Measurements from ENCODE around the gene FFAR2.
"Not testable (repeated sequence)": the region's sequence is repeated elsewhere in the genome, so short reads cannot be mapped to it uniquely, and the experiment has no call there.

The FFAR2 gene

GRCh38 chr19:35461788-35462187, 13.7 kb downstream of the FFAR2 start:
- H3K4me3 Mint-ChIP-seq; H3K27me3 Mint-ChIP-seq; ATAC-seq (replicated peaks; ENCODE audit: extremely low read depth, poor library complexity, severe bottlenecking); DNase-seq (ENCODE audit: low spot score in 2 of 2); H3K36me3 Mint-ChIP-seq (ENCODE audit: insufficient read depth); H3K9me3 Mint-ChIP-seq: not testable (repeated sequence)
- Mint-ChIP-seq H3K27ac (ENCODE audit: low read depth) (peak overlapping the region; percentile 94), H3K4me1 (peaks cover 29% of the 10 kb centered on the region)

GRCh38 chr19:35462476-35462953, 14.5 kb downstream of the FFAR2 start:
- ATAC-seq (replicated peaks; ENCODE audit: extremely low read depth, poor library complexity, severe bottlenecking), result peak; percentile 97
- H3K9me3 Mint-ChIP-seq, result no peaks in the 10 kb centered on the region
- peak overlapping the region; percentile 94 for H3K27ac Mint-ChIP-seq (ENCODE audit: low read depth)
- DNase-seq (ENCODE audit: low spot score in 2 of 2), result peak in 1 of 2 donors; percentile 73
- H3K4me1 Mint-ChIP-seq, result peaks cover 29% of the 10 kb centered on the region
- no peaks in the 10 kb centered on the region for H3K27me3 Mint-ChIP-seq
- H3K36me3 Mint-ChIP-seq (ENCODE audit: insufficient read depth), result peaks cover 5% of the 10 kb centered on the region
- H3K4me3 Mint-ChIP-seq, result peak overlapping the region; percentile 73

GRCh38 chr19:35462956-35463355, 14.9 kb downstream of the FFAR2 start:
- ATAC-seq (replicated peaks; ENCODE audit: extremely low read depth, poor library complexity, severe bottlenecking), result peak; percentile 69
- DNase-seq (ENCODE audit: low spot score in 2 of 2); H3K27me3 Mint-ChIP-seq; H3K9me3 Mint-ChIP-seq; H3K36me3 Mint-ChIP-seq (ENCODE audit: insufficient read depth): not testable (repeated sequence)
- Mint-ChIP-seq H3K4me3 (peak overlapping the region; percentile 73), H3K27ac (ENCODE audit: low read depth) (peak overlapping the region; percentile 94), H3K4me1 (peaks cover 29% of the 10 kb centered on the region)

- Mint-ChIP-seq H3K4me1 (peaks cover 23% of the 10 kb centered on the region), H3K27ac (ENCODE audit: low read depth) (no peak overlapping the region), H3K36me3 (ENCODE audit: insufficient read depth) (peaks cover 5% of the 10 kb centered on the region), H3K27me3 (no peaks in the 10 kb centered on the region), H3K9me3 (no peaks in the 10 kb centered on the region), H3K4me3 (no peak overlapping the region)
- ATAC-seq (replicated peaks; ENCODE audit: extremely low read depth, poor library complexity, severe bottlenecking) (no peak), DNase-seq (ENCODE audit: low spot score in 2 of 2) (no peak)
Observed at GRCh38 chr19:35466259-35466658, 18.2 kb downstream of the FFAR2 start.

GRCh38 chr19:35468637-35469036, 20.6 kb downstream of the FFAR2 start:
- peak; percentile 51 to 62 for DNase-seq (ENCODE audit: low spot score in 2 of 2)
- Mint-ChIP-seq H3K4me3 (no peak overlapping the region), H3K4me1 (peaks cover 8% of the 10 kb centered on the region), H3K9me3 (no peaks in the 10 kb centered on the region), H3K27me3 (no peaks in the 10 kb centered on the region), H3K27ac (ENCODE audit: low read depth) (no peak overlapping the region), H3K36me3 (ENCODE audit: insufficient read depth) (peaks cover 2% of the 10 kb centered on the region)
- peak; percentile 98 for ATAC-seq (replicated peaks; ENCODE audit: extremely low read depth, poor library complexity, severe bottlenecking)

- Mint-ChIP-seq H3K36me3 (ENCODE audit: insufficient read depth) (peaks cover 2% of the 10 kb centered on the region), H3K27me3 (no peaks in the 10 kb centered on the region), H3K4me1 (no peaks in the 10 kb centered on the region), H3K9me3 (no peaks in the 10 kb centered on the region), H3K27ac (ENCODE audit: low read depth) (no peak overlapping the region), H3K4me3 (no peak overlapping the region)
- ATAC-seq (replicated peaks; ENCODE audit: extremely low read depth, poor library complexity, severe bottlenecking), result no peak
- DNase-seq (ENCODE audit: low spot score in 2 of 2), result no peak
Observed at GRCh38 chr19:35470128-35470527, 22.1 kb downstream of the FFAR2 start.

GRCh38 chr19:35471075-35471474, 23.0 kb downstream of the FFAR2 start:
- H3K27me3 Mint-ChIP-seq; H3K4me3 Mint-ChIP-seq; H3K9me3 Mint-ChIP-seq; H3K4me1 Mint-ChIP-seq; H3K36me3 Mint-ChIP-seq (ENCODE audit: insufficient read depth); ATAC-seq (replicated peaks; ENCODE audit: extremely low read depth, poor library complexity, severe bottlenecking); H3K27ac Mint-ChIP-seq (ENCODE audit: low read depth); DNase-seq (ENCODE audit: low spot score in 2 of 2): not testable (repeated sequence)

GRCh38 chr19:35471946-35472345, 23.9 kb downstream of the FFAR2 start:
- no peaks in the 10 kb centered on the region for H3K4me1 Mint-ChIP-seq
- no peak overlapping the region for H3K27ac Mint-ChIP-seq (ENCODE audit: low read depth)
- H3K27me3 Mint-ChIP-seq, result peaks cover 14% of the 10 kb centered on the region
- H3K36me3 Mint-ChIP-seq (ENCODE audit: insufficient read depth), result peaks cover 2% of the 10 kb centered on the region
- H3K4me3 Mint-ChIP-seq, result no peak overlapping the region
- ATAC-seq (replicated peaks; ENCODE audit: extremely low read depth, poor library complexity, severe bottlenecking) (no peak), DNase-seq (ENCODE audit: low spot score in 2 of 2) (no peak)
- no peaks in the 10 kb centered on the region for H3K9me3 Mint-ChIP-seq

GRCh38 chr19:35474104-35474503, 26.0 kb downstream of the FFAR2 start:
- ATAC-seq (replicated peaks; ENCODE audit: extremely low read depth, poor library complexity, severe bottlenecking), result no peak
- H3K4me3 Mint-ChIP-seq, result no peak overlapping the region
- peaks cover 2% of the 10 kb centered on the region for H3K36me3 Mint-ChIP-seq (ENCODE audit: insufficient read depth)
- H3K4me1 Mint-ChIP-seq, result no peaks in the 10 kb centered on the region
- H3K27me3 Mint-ChIP-seq, result peaks cover 14% of the 10 kb centered on the region
- no peaks in the 10 kb centered on the region for H3K9me3 Mint-ChIP-seq
- no peak overlapping the region for H3K27ac Mint-ChIP-seq (ENCODE audit: low read depth)
- DNase-seq (ENCODE audit: low spot score in 2 of 2), result no peak

- not testable (repeated sequence) for H3K4me1 Mint-ChIP-seq; ATAC-seq (replicated peaks; ENCODE audit: extremely low read depth, poor library complexity, severe bottlenecking); H3K9me3 Mint-ChIP-seq
Observed at GRCh38 chr19:35474594-35474993, 26.5 kb downstream of the FFAR2 start.

GRCh38 chr19:35476149-35476548, 28.1 kb downstream of the FFAR2 start:
- no peak overlapping the region for H3K27ac Mint-ChIP-seq (ENCODE audit: low read depth)
- DNase-seq (ENCODE audit: low spot score in 2 of 2) (no peak), ATAC-seq (replicated peaks; ENCODE audit: extremely low read depth, poor library complexity, severe bottlenecking) (no peak)
- H3K9me3 Mint-ChIP-seq, result no peaks in the 10 kb centered on the region
- no peaks in the 10 kb centered on the region for H3K4me1 Mint-ChIP-seq
- no peaks in the 10 kb centered on the region for H3K36me3 Mint-ChIP-seq (ENCODE audit: insufficient read depth)
- H3K4me3 Mint-ChIP-seq, result no peak overlapping the region
- H3K27me3 Mint-ChIP-seq, result peaks cover 14% of the 10 kb centered on the region

More at GRCh38 chr19:35474594-35474993, 26.5 kb downstream of the FFAR2 start:
- not testable (repeated sequence) for H3K27ac Mint-ChIP-seq (ENCODE audit: low read depth); H3K4me3 Mint-ChIP-seq; DNase-seq (ENCODE audit: low spot score in 2 of 2); H3K36me3 Mint-ChIP-seq (ENCODE audit: insufficient read depth)
- H3K27me3 Mint-ChIP-seq, result peaks cover 14% of the 10 kb centered on the region

GRCh38 chr19:35478794-35479677, 31.0 kb downstream of the FFAR2 start:
- no peaks in the 10 kb centered on the region for H3K36me3 Mint-ChIP-seq (ENCODE audit: insufficient read depth)
- no peak overlapping the region for H3K27ac Mint-ChIP-seq (ENCODE audit: low read depth)
- peaks cover 14% of the 10 kb centered on the region for H3K27me3 Mint-ChIP-seq
- no peak overlapping the region for H3K4me3 Mint-ChIP-seq
- H3K4me1 Mint-ChIP-seq, result no peaks in the 10 kb centered on the region
- DNase-seq (ENCODE audit: low spot score in 2 of 2), result no peak
- H3K9me3 Mint-ChIP-seq, result no peaks in the 10 kb centered on the region
- ATAC-seq (replicated peaks; ENCODE audit: extremely low read depth, poor library complexity, severe bottlenecking), result no peak

- Mint-ChIP-seq H3K9me3 (no peaks in the 10 kb centered on the region), H3K36me3 (ENCODE audit: insufficient read depth) (no peaks in the 10 kb centered on the region), H3K4me3 (no peak overlapping the region), H3K27ac (ENCODE audit: low read depth) (no peak overlapping the region), H3K4me1 (no peaks in the 10 kb centered on the region), H3K27me3 (peaks cover 17% of the 10 kb centered on the region)
- ATAC-seq (replicated peaks; ENCODE audit: extremely low read depth, poor library complexity, severe bottlenecking) (no peak), DNase-seq (ENCODE audit: low spot score in 2 of 2) (no peak)
Observed at GRCh38 chr19:35483089-35483488, 35.0 kb downstream of the FFAR2 start.

Data from central memory CD8-positive, alpha-beta T cell (primary cell).